ENCODE results near the gene PLXNA4. TPM values are rescaled to one million over a fixed set of nuclear protein-coding genes. Genes with fewer than 3 reads are reported as not detected.

Gene PLXNA4
- total RNA-seq, 1 experiment from 2014 or later, result 0.81 TPM

- TF ChIP-seq, protein P1, sequence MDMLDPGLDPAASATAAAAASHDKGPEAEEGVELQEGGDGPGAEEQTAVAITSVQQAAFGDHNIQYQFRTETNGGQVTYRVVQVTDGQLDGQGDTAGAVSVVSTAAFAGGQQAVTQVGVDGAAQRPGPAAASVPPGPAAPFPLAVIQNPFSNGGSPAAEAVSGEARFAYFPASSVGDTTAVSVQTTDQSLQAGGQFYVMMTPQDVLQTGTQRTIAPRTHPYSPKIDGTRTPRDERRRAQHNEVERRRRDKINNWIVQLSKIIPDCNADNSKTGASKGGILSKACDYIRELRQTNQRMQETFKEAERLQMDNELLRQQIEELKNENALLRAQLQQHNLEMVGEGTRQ (CRISPR knock-in tag; IDR thresholded peaks at IDR 0.05), result no peak
- TF ChIP-seq, protein P2, sequence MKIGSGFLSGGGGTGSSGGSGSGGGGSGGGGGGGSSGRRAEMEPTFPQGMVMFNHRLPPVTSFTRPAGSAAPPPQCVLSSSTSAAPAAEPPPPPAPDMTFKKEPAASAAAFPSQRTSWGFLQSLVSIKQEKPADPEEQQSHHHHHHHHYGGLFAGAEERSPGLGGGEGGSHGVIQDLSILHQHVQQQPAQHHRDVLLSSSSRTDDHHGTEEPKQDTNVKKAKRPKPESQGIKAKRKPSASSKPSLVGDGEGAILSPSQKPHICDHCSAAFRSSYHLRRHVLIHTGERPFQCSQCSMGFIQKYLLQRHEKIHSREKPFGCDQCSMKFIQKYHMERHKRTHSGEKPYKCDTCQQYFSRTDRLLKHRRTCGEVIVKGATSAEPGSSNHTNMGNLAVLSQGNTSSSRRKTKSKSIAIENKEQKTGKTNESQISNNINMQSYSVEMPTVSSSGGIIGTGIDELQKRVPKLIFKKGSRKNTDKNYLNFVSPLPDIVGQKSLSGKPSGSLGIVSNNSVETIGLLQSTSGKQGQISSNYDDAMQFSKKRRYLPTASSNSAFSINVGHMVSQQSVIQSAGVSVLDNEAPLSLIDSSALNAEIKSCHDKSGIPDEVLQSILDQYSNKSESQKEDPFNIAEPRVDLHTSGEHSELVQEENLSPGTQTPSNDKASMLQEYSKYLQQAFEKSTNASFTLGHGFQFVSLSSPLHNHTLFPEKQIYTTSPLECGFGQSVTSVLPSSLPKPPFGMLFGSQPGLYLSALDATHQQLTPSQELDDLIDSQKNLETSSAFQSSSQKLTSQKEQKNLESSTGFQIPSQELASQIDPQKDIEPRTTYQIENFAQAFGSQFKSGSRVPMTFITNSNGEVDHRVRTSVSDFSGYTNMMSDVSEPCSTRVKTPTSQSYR (CRISPR knock-in tag; IDR thresholded peaks at IDR 0.05), result no peak
- TF ChIP-seq, protein P3, sequence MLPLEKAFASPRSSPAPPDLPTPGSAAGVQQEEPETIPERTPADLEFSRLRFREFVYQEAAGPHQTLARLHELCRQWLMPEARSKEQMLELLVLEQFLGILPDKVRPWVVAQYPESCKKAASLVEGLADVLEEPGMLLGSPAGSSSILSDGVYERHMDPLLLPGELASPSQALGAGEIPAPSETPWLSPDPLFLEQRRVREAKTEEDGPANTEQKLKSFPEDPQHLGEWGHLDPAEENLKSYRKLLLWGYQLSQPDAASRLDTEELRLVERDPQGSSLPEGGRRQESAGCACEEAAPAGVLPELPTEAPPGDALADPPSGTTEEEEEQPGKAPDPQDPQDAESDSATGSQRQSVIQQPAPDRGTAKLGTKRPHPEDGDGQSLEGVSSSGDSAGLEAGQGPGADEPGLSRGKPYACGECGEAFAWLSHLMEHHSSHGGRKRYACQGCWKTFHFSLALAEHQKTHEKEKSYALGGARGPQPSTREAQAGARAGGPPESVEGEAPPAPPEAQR (CRISPR knock-in tag; IDR thresholded peaks at IDR 0.05), result no peak
- no peak for TF ChIP-seq RELA (CRISPR knock-in tag; IDR thresholded peaks at IDR 0.05; ENCODE audit: borderline replicate concordance)
- no peak for TF ChIP-seq FOXP4 (CRISPR knock-in tag; IDR thresholded peaks at IDR 0.05)
- no peak for TF ChIP-seq ZNF138 (CRISPR knock-in tag; conservative IDR thresholded peaks at IDR 0.05)
- TF ChIP-seq SOX15 (CRISPR knock-in tag; IDR thresholded peaks at IDR 0.05), result no peak
- TF ChIP-seq ELF4 (CRISPR knock-in tag; IDR thresholded peaks at IDR 0.05; ENCODE audit: low read depth), result no peak
- no peak for TF ChIP-seq NFE2L1 (CRISPR knock-in tag; IDR thresholded peaks at IDR 0.05)
- no peaks in the 10 kb centered on the region for H3K36me3 Mint-ChIP-seq
- CTCF ChIA-PET, result interaction anchor here (2.0 kb wide), 1 partner anchor 34 kb away, joined by 7 read pairs; no protein-coding TSS in a partner anchor
- peaks cover 21% of the 10 kb centered on the region for H3K4me1 Mint-ChIP-seq
- no peak overlapping the region for H3K27ac Mint-ChIP-seq
- H3K4me3 Mint-ChIP-seq, result no peak overlapping the region
- H3K9me3 Mint-ChIP-seq, result peaks cover 5% of the 10 kb centered on the region
- peaks cover 4% of the 10 kb centered on the region; the same call in 1 of the 2 replicates for H3K27me3 Mint-ChIP-seq (ENCODE audit: low read depth)
- DNase-seq (ENCODE audit: low spot score), result no peak
- no peak for ATAC-seq
- POLR2A ChIA-PET, result interaction anchor here (0.8 kb wide), 1 partner anchor 36 kb away, joined by 3 read pairs; no protein-coding TSS in a partner anchor
These were observed 224.2 kb downstream of the PLXNA4 start for GRCh38 chr7:132351954-132352499.

- TF ChIP-seq MAX (CRISPR knock-in tag; IDR thresholded peaks at IDR 0.05) (no peak), NR1H2 (CRISPR knock-in tag; IDR thresholded peaks at IDR 0.05) (no peak), SMAD3 (CRISPR knock-in tag; IDR thresholded peaks at IDR 0.05; ENCODE audit: borderline replicate concordance) (no peak), USF1 (CRISPR knock-in tag; IDR thresholded peaks at IDR 0.05) (no peak), NFE2L1 (CRISPR knock-in tag; IDR thresholded peaks at IDR 0.05) (no peak), ZNF423 (CRISPR knock-in tag; IDR thresholded peaks at IDR 0.05) (no peak)
- TF ChIP-seq, protein P4, sequence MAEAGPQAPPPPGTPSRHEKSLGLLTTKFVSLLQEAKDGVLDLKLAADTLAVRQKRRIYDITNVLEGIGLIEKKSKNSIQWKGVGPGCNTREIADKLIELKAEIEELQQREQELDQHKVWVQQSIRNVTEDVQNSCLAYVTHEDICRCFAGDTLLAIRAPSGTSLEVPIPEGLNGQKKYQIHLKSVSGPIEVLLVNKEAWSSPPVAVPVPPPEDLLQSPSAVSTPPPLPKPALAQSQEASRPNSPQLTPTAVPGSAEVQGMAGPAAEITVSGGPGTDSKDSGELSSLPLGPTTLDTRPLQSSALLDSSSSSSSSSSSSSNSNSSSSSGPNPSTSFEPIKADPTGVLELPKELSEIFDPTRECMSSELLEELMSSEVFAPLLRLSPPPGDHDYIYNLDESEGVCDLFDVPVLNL (CRISPR knock-in tag; IDR thresholded peaks at IDR 0.05; ENCODE audit: borderline replicate concordance, low read depth), result no peak
- TF ChIP-seq, protein P5, sequence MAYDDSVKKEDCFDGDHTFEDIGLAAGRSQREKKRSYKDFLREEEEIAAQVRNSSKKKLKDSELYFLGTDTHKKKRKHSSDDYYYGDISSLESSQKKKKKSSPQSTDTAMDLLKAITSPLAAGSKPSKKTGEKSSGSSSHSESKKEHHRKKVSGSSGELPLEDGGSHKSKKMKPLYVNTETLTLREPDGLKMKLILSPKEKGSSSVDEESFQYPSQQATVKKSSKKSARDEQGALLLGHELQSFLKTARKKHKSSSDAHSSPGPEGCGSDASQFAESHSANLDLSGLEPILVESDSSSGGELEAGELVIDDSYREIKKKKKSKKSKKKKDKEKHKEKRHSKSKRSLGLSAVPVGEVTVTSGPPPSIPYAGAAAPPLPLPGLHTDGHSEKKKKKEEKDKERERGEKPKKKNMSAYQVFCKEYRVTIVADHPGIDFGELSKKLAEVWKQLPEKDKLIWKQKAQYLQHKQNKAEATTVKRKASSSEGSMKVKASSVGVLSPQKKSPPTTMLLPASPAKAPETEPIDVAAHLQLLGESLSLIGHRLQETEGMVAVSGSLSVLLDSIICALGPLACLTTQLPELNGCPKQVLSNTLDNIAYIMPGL (CRISPR knock-in tag; IDR thresholded peaks at IDR 0.05), result no peak
- DNase-seq (ENCODE audit: low spot score) (no peak), ATAC-seq (no peak)
- Mint-ChIP-seq H3K36me3 (no peaks in the 10 kb centered on the region), H3K4me3 (no peak overlapping the region), H3K27me3 (ENCODE audit: low read depth) (peaks cover 3% of the 10 kb centered on the region; the same call in 1 of the 2 replicates), H3K4me1 (peaks cover 21% of the 10 kb centered on the region), H3K9me3 (peaks cover 5% of the 10 kb centered on the region), H3K27ac (no peak overlapping the region)
- ChIA-PET CTCF (interaction anchor here (2.0 kb wide), 1 partner anchor 32 kb away, joined by 7 read pairs; no protein-coding TSS in a partner anchor), POLR2A (no interaction called here)
These were observed 225.5 kb downstream of the PLXNA4 start for GRCh38 chr7:132350741-132351140.

Data from WTC11 (cell line).